ENCODE data around the gene BUB1B. TPM values are rescaled to one million over a fixed set of nuclear protein-coding genes. Genes with fewer than 3 reads are reported as not detected.

BUB1B gene
- total and polyA plus RNA-seq, 9 of the 15 experiments (the other 6 are each of a cell fraction or from before 2014, with no cell fraction given) = 28.7 to 113 (median 82.2) TPM

DNA sequence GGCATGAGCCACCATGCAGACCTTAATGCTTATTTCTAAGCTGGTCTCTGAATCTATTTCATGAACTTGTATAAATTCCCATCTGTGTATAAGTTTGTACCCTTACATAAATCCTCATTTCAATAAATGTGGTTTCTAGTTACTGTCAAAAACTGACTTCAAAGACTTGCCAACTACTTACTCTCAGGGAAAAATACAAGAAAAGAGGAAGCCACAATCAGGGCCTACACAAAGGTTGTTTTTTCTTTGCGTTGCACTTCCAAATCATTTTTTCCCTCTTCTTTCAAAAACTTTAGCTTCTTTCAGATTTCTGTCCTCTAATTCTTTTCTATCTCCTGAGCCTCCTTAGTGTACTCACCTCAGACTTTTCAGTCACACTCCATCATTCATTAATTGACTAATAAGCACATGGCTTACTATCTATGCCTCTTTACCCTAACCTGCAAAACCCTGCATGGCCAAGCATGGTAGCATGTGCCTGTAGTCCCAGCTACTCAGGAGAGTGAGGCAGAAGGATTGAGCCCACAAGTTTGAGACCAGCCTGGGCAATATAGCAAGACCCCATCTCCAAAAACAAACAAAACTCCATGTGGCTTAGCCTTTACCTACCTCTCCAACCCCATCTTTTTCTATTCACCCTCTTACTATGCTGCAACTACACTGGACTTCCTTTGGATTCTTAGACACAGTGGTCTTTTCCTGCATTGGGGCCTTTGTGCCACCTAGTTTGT is 37.7 kb downstream of the BUB1B start (continued):
- TF ChIP-seq DIDO1 (tag; IDR thresholded peaks at IDR 0.05; ENCODE audit: low read depth) (no peak), SMC3 (conservative IDR thresholded peaks at IDR 0.05; ENCODE audit: insufficient read depth, low read depth, low read length) (no peak), STAG1 (CRISPR knock-in tag; IDR thresholded peaks at IDR 0.05; ENCODE audit: borderline replicate concordance) (no peak), ZZZ3 (IDR thresholded peaks at IDR 0.05) (no peak)
- TF ChIP-seq, protein P1, sequence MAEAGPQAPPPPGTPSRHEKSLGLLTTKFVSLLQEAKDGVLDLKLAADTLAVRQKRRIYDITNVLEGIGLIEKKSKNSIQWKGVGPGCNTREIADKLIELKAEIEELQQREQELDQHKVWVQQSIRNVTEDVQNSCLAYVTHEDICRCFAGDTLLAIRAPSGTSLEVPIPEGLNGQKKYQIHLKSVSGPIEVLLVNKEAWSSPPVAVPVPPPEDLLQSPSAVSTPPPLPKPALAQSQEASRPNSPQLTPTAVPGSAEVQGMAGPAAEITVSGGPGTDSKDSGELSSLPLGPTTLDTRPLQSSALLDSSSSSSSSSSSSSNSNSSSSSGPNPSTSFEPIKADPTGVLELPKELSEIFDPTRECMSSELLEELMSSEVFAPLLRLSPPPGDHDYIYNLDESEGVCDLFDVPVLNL (CRISPR knock-in tag; IDR thresholded peaks at IDR 0.05; ENCODE audit: low read depth) = no peak

DNA sequence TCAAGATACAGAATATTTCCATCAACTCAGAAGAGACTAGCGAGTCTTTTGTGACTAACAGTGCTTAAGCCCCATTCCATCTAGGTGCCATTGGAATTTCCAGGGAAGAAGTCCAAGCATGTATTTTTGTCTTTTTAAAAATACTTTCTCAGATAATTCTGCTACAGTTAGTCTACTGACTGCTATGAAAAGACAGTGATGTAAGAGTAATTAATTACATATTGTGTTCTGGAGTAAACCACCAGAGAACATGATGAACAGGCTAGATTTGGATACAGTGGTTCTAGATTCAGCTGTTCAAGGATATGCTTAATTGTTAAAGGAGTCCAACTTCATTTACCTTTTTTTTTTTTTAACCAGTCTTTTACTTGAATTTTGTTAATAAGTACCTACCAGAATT is 43.2 kb downstream of the BUB1B start:
- Histone ChIP-seq H3K27ac (ENCODE audit: extremely low read depth, low read depth, low read length) (no peak overlapping the region), H3K4me2 (ENCODE audit: insufficient read depth, low read length) (no peak overlapping the region), H3K9me1 (ENCODE audit: control insufficient read depth, insufficient read depth, low read length) (no peaks in the 10 kb centered on the region), H4K20me1 (replicated peaks; ENCODE audit: control insufficient read depth, insufficient read depth, low read length) (no peaks in the 10 kb centered on the region), H2AFZ (ENCODE audit: low read depth, low read length) (no peak overlapping the region), H3K4me1 (replicated peaks in 1 of 2; ENCODE audit: control insufficient read depth in 2 of 2, insufficient read depth in 2 of 2, low read length in 2 of 2) (no peaks in the 10 kb centered on the region), H3K36me3 (ENCODE audit: control insufficient read depth, insufficient read depth, low read length) (peaks cover 87% of the 10 kb centered on the region), H3K27me3 (ENCODE audit: control insufficient read depth in 2 of 2, insufficient read depth in 2 of 2, low read length in 2 of 2) (no peaks in the 10 kb centered on the region), H3K4me3 (no peak overlapping the region), H3K79me2 (ENCODE audit: control insufficient read depth, insufficient read depth, low read length) (no peaks in the 10 kb centered on the region), H3K9me3 (replicated peaks; ENCODE audit: control insufficient read depth, insufficient read depth, low read depth, low read length) (no peaks in the 10 kb centered on the region), H3K9ac (ENCODE audit: insufficient read depth in 1 of 2, low read depth in 2 of 2, low read length in 2 of 2) (no peak overlapping the region)
- ChIA-PET POLR2A (interaction anchor here (0.9 kb wide), 1 partner anchor 41 kb away, joined by 3 read pairs; no protein-coding TSS in a partner anchor), CTCF (ENCODE audit: low intra/inter-chr PET ratio) (no interaction called here)
- FAIRE-seq = no peak
- WGBS (ENCODE audit: insufficient coverage, low coverage, missing lambda C conversion rate) = 92% methylated on average over 1 of the region's 1 CpG
- intact Hi-C loops (cut with micrococcal nuclease) = no loop called here
- no TSS peak for BruUV-seq (replicated peaks)
- DNase-seq (ENCODE audit: extremely low read depth in 1 of 4, low spot score in 3 of 4) = no peak
- in situ Hi-C loops (cut with MboI) = no loop called here
- no peak for ATAC-seq
- no peak for TF ChIP-seq ZNF75A (CRISPR knock-in tag; IDR thresholded peaks at IDR 0.05)
- TF ChIP-seq, protein P2, sequence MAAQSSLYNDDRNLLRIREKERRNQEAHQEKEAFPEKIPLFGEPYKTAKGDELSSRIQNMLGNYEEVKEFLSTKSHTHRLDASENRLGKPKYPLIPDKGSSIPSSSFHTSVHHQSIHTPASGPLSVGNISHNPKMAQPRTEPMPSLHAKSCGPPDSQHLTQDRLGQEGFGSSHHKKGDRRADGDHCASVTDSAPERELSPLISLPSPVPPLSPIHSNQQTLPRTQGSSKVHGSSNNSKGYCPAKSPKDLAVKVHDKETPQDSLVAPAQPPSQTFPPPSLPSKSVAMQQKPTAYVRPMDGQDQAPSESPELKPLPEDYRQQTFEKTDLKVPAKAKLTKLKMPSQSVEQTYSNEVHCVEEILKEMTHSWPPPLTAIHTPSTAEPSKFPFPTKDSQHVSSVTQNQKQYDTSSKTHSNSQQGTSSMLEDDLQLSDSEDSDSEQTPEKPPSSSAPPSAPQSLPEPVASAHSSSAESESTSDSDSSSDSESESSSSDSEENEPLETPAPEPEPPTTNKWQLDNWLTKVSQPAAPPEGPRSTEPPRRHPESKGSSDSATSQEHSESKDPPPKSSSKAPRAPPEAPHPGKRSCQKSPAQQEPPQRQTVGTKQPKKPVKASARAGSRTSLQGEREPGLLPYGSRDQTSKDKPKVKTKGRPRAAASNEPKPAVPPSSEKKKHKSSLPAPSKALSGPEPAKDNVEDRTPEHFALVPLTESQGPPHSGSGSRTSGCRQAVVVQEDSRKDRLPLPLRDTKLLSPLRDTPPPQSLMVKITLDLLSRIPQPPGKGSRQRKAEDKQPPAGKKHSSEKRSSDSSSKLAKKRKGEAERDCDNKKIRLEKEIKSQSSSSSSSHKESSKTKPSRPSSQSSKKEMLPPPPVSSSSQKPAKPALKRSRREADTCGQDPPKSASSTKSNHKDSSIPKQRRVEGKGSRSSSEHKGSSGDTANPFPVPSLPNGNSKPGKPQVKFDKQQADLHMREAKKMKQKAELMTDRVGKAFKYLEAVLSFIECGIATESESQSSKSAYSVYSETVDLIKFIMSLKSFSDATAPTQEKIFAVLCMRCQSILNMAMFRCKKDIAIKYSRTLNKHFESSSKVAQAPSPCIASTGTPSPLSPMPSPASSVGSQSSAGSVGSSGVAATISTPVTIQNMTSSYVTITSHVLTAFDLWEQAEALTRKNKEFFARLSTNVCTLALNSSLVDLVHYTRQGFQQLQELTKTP (IDR thresholded peaks at IDR 0.05; ENCODE audit: low read depth in 1 of 2, partially characterized antibody in 2 of 2) = no peak
- no peak for TF ChIP-seq TBL1XR1 (IDR thresholded peaks at IDR 0.05; ENCODE audit: low read length in 2 of 2)
- TF ChIP-seq CSDE1 (IDR thresholded peaks at IDR 0.05) = no peak

Measured in K562 (cell line).